ENCODE results near the gene MFAP2. TPM values are rescaled to one million over a fixed set of nuclear protein-coding genes. Genes with fewer than 3 reads are reported as not detected.
A peak's percentile ranks its signal among the peaks of the same experiment; 100 is the strongest.

The MFAP2 gene
- total RNA-seq, 1 donor: 60.3 TPM

DNA sequence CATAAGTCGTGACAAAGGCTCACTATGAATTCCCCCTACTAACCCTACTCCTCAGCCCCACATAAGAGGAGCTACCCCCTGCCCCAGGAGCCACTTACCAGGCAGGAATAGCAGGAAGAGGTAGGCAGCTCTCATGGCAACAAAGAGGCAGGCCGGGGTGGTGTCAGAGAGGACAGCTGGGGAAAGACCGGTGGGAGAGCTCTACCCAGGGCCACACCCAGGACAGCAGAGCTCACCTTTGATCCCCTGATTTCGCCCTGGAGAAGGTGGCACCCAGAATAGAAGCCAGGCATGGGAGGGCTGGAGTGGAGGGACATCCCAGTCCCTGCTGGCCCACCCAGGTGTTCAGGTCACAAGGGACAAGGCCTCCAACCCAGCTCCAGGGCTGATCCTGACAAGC lies 2.3 kb downstream of the MFAP2 start:
- no peak for TF ChIP-seq CTCF (IDR thresholded peaks at IDR 0.05; ENCODE audit: insufficient read depth, low read length)
- no peak for DNase-seq (ENCODE audit: low read depth)
- H3K4me3 ChIP-seq (ENCODE audit: low read depth, low read length): peak overlapping the region; percentile 94

DNA sequence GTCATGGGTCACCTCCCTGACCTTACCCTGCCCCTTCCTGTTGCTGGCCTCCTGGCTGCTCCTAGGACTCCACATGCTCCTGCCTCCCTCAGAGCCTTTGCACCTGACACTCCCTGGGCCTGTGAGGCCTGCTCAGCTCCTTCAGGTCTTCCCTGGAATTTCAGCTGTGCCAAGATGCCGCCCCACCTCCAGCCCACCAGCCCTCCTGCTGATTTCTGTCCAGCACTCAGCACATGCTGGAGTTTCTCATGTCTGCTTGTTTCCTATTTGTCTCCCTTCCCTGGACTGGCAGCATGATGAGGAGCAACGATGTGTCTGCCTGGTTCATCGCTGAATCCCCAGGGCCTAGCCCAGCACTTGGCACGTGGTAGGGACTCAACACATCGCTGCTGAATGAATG lies 3.0 kb downstream of the MFAP2 start:
- H3K4me3 ChIP-seq (ENCODE audit: low read depth, low read length): no peak overlapping the region
- TF ChIP-seq CTCF (IDR thresholded peaks at IDR 0.05; ENCODE audit: insufficient read depth, low read length): no peak
- DNase-seq (ENCODE audit: low read depth): no peak

DNA sequence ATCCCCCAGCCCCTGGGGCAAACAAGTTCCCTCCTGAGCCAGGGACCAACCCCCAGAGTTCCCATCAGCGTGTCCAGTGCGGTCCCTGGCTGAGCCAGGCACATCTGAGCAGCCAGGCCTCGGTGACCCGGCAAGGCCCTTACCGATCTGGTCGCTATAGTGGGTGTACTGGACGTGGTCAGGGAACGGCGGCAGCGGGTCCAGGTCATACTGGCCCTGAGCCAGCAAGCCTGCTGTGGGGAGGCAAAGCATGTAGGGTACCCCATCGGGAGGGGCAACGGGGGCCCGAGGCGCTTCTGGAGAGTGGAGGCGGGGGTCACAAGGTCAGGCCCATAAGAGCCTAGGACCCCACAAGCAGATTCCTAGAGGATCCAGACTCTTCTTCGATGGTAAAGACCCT lies 3.5 kb downstream of the MFAP2 start:
- DNase-seq (ENCODE audit: low read depth): no peak
- no peak for TF ChIP-seq CTCF (IDR thresholded peaks at IDR 0.05; ENCODE audit: insufficient read depth, low read length)
- no peak overlapping the region for H3K4me3 ChIP-seq (ENCODE audit: low read depth, low read length)

GRCh38 chr1:16975838-16976237 lies 4.6 kb downstream of the MFAP2 start:
- no peak for DNase-seq (ENCODE audit: low read depth)
- no peak for TF ChIP-seq CTCF (IDR thresholded peaks at IDR 0.05; ENCODE audit: insufficient read depth, low read length)

DNA sequence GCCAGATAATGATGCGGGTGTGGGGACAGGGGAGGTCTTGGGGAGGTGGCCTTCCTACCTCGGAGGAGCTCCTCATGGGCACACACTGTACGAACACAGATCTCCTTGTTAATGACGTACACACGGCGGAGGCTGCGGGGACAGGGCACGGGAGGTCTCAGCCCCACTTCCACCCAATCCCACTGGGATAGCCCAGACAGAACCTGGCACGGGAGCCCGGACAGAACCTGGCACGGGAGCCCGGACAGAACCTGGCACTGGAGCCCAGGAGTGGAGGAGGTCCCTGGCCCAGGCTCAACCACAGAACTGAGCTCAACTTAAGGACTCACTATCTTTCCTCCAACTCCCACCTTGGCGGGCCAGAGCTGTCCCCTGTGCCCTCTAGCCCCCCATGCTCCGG lies 5.2 kb downstream of the MFAP2 start:
- no peak for DNase-seq (ENCODE audit: low read depth)
- H3K4me3 ChIP-seq (ENCODE audit: low read depth, low read length): no peak overlapping the region
- TF ChIP-seq CTCF (IDR thresholded peaks at IDR 0.05; ENCODE audit: insufficient read depth, low read length): no peak

More at GRCh38 chr1:16975838-16976237, 4.6 kb downstream of the MFAP2 start:
- no peak overlapping the region for H3K4me3 ChIP-seq (ENCODE audit: low read depth, low read length)

DNA sequence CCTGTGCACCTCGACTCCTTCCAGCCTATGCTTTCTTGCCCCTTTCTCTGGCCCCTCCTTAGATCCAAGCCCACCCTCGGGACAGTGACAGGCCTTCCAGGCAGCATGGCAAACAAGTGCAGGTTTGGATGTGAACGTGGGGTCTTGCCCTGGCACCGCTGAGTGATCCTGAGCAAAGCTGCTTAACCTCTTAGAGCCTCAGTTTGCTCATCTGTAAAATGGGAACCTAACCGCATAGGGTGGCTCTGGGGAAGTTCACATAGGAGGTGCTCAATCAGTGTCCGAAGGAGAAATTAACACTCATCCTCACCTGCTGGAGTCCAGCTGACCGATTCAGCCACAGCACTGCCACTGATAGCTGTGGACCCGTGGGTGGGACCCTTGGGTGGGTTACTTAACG lies 7.2 kb downstream of the MFAP2 start:
- no peak for TF ChIP-seq CTCF (IDR thresholded peaks at IDR 0.05; ENCODE audit: insufficient read depth, low read length)
- DNase-seq (ENCODE audit: low read depth): no peak
- no peak overlapping the region for H3K4me3 ChIP-seq (ENCODE audit: low read depth, low read length)

- DNase-seq (ENCODE audit: low read depth): no peak
- TF ChIP-seq CTCF (IDR thresholded peaks at IDR 0.05; ENCODE audit: insufficient read depth, low read length): no peak
- no peak overlapping the region for H3K4me3 ChIP-seq (ENCODE audit: low read depth, low read length)
These were observed 8.1 kb downstream of the MFAP2 start for GRCh38 chr1:16972189-16972895.
